ENCODE measurements around the gene TAF1D.
"Not testable (repeated sequence)": the region's sequence is repeated elsewhere in the genome, so short reads cannot be mapped to it uniquely, and the experiment has no call there.

Gene TAF1D

GRCh38 chr11:93745005-93745755 is 3.9 kb upstream of the TAF1D start:
- H2AFZ ChIP-seq (ENCODE audit: low read depth, low read length); H3K18ac ChIP-seq (ENCODE audit: low read depth in 1 of 2, low read length in 2 of 2); H3K79me1 ChIP-seq (replicated peaks; ENCODE audit: low read length, poor library complexity, severe bottlenecking); H4K91ac ChIP-seq (ENCODE audit: low read length); H4K8ac ChIP-seq (ENCODE audit: low read length); H2BK15ac ChIP-seq (ENCODE audit: low read depth, poor library complexity, severe bottlenecking); H2AK5ac ChIP-seq (ENCODE audit: low read length, severe bottlenecking); DNase-seq; H2BK12ac ChIP-seq (ENCODE audit: low read length in 2 of 2); H3K27me3 ChIP-seq (ENCODE audit: control insufficient read depth in 1 of 2, insufficient read depth in 1 of 2, low read length in 2 of 2); H2BK120ac ChIP-seq (ENCODE audit: low read depth, low read length); H3K14ac ChIP-seq (ENCODE audit: low read length in 2 of 2); H3K23ac ChIP-seq (ENCODE audit: low read length in 2 of 2); H3K4ac ChIP-seq (ENCODE audit: low read depth in 1 of 2, low read length in 2 of 2); H3K36me3 ChIP-seq (ENCODE audit: control insufficient read depth in 1 of 2, insufficient read depth in 2 of 2, low read depth in 1 of 2, low read length in 2 of 2); H2BK5ac ChIP-seq (ENCODE audit: low read depth, low read length, poor library complexity, severe bottlenecking); H3K9me3 ChIP-seq (ENCODE audit: control insufficient read depth, low read length): not testable (repeated sequence)
- peaks cover 10% of the 10 kb centered on the region for H3K4me1 ChIP-seq (ENCODE audit: control insufficient read depth, insufficient read depth, low read depth, low read length)
- peak overlapping the region; percentile 63 for H3K9ac ChIP-seq (ENCODE audit: low read length)
- peak overlapping the region in 1 of 2 experiments; percentile 43 for H3K4me3 ChIP-seq (ENCODE audit: insufficient read depth in 1 of 2, low read depth in 1 of 2, low read length in 2 of 2)
- 71% methylated on average over 11 of the region's 12 CpGs for WGBS
- H3K4me2 ChIP-seq (ENCODE audit: low read length, poor library complexity, severe bottlenecking): peak overlapping the region; percentile 50
- H3K27ac ChIP-seq (ENCODE audit: low read length, poor library complexity, severe bottlenecking): peak overlapping the region; percentile 78

DNA sequence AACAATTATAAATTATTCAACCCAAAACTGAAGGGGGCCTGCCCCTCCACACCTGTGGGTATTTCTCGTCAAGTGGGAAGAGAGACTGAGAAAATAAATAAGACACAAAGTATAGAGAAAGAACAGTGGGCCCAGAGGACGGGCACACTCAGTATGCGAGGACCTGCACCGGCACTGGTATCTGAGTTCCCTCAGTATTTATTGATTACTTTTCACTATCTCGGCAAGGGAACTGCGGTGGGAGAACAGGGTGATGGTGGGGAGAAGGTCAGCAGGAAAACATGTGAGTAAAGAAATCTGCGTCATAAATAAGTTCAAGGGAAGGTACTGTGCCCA is 3.3 kb upstream of the TAF1D start:
- peaks cover 9 to 12% of the 10 kb centered on the region in 2 experiments for H3K36me3 ChIP-seq (ENCODE audit: control insufficient read depth in 1 of 2, insufficient read depth in 2 of 2, low read depth in 1 of 2, low read length in 2 of 2)
- H4K8ac ChIP-seq (ENCODE audit: low read length): no peak overlapping the region
- no peak overlapping the region for H3K4ac ChIP-seq (ENCODE audit: low read depth in 1 of 2, low read length in 2 of 2)
- DNase-seq: no peak
- H2AK5ac ChIP-seq (ENCODE audit: low read length, severe bottlenecking): peak overlapping the region; percentile 3
- no peak overlapping the region for H3K4me2 ChIP-seq (ENCODE audit: low read length, poor library complexity, severe bottlenecking)
- H3K27ac ChIP-seq (ENCODE audit: low read length, poor library complexity, severe bottlenecking): peak overlapping the region; percentile 78
- no peaks in the 10 kb centered on the region for H3K27me3 ChIP-seq (ENCODE audit: control insufficient read depth in 1 of 2, insufficient read depth in 1 of 2, low read length in 2 of 2)
- H2BK12ac ChIP-seq (ENCODE audit: low read length in 2 of 2): no peak overlapping the region
- no peak overlapping the region for H4K91ac ChIP-seq (ENCODE audit: low read length)
- H2BK120ac ChIP-seq (ENCODE audit: low read depth, low read length): no peak overlapping the region
- 95% methylated on average over 7 of the region's 7 CpGs for WGBS
- peak overlapping the region; percentile 63 for H3K9ac ChIP-seq (ENCODE audit: low read length)
- no peak overlapping the region for H3K18ac ChIP-seq (ENCODE audit: low read depth in 1 of 2, low read length in 2 of 2)
- no peak overlapping the region for H3K23ac ChIP-seq (ENCODE audit: low read length in 2 of 2)
- H3K9me3 ChIP-seq (ENCODE audit: control insufficient read depth, low read length): no peaks in the 10 kb centered on the region
- peak overlapping the region in 1 of 2 experiments; percentile 43 for H3K4me3 ChIP-seq (ENCODE audit: insufficient read depth in 1 of 2, low read depth in 1 of 2, low read length in 2 of 2)
- peaks cover 10% of the 10 kb centered on the region for H3K4me1 ChIP-seq (ENCODE audit: control insufficient read depth, insufficient read depth, low read depth, low read length)
- H3K79me1 ChIP-seq (replicated peaks; ENCODE audit: low read length, poor library complexity, severe bottlenecking): peaks cover 8% of the 10 kb centered on the region
- H3K14ac ChIP-seq (ENCODE audit: low read length in 2 of 2): no peak overlapping the region
- no peak overlapping the region for H2BK5ac ChIP-seq (ENCODE audit: low read depth, low read length, poor library complexity, severe bottlenecking)
- no peak overlapping the region for H2BK15ac ChIP-seq (ENCODE audit: low read depth, poor library complexity, severe bottlenecking)
- no peak overlapping the region for H2AFZ ChIP-seq (ENCODE audit: low read depth, low read length)

GRCh38 chr11:93743291-93743690 is 2.0 kb upstream of the TAF1D start:
- Histone ChIP-seq H3K23ac (ENCODE audit: low read length in 2 of 2) (peak overlapping the region in 1 of 2 experiments; percentile 70), H3K4me2 (ENCODE audit: low read length, poor library complexity, severe bottlenecking) (no peak overlapping the region), H3K4me1 (ENCODE audit: control insufficient read depth, insufficient read depth, low read depth, low read length) (peaks cover 10% of the 10 kb centered on the region), H2BK5ac (ENCODE audit: low read depth, low read length, poor library complexity, severe bottlenecking) (peak overlapping the region; percentile 32), H3K14ac (ENCODE audit: low read length in 2 of 2) (no peak overlapping the region), H3K27ac (ENCODE audit: low read length, poor library complexity, severe bottlenecking) (no peak overlapping the region), H3K4ac (ENCODE audit: low read depth in 1 of 2, low read length in 2 of 2) (no peak overlapping the region), H4K91ac (ENCODE audit: low read length) (no peak overlapping the region), H2BK15ac (ENCODE audit: low read depth, poor library complexity, severe bottlenecking) (no peak overlapping the region), H2AK5ac (ENCODE audit: low read length, severe bottlenecking) (no peak overlapping the region), H3K9me3 (ENCODE audit: control insufficient read depth, low read length) (no peaks in the 10 kb centered on the region), H3K27me3 (ENCODE audit: control insufficient read depth in 1 of 2, insufficient read depth in 1 of 2, low read length in 2 of 2) (no peaks in the 10 kb centered on the region), H2BK120ac (ENCODE audit: low read depth, low read length) (no peak overlapping the region), H3K79me1 (replicated peaks; ENCODE audit: low read length, poor library complexity, severe bottlenecking) (peaks cover 8% of the 10 kb centered on the region), H3K36me3 (ENCODE audit: control insufficient read depth in 1 of 2, insufficient read depth in 2 of 2, low read depth in 1 of 2, low read length in 2 of 2) (peaks cover 9 to 25% of the 10 kb centered on the region in 2 experiments), H2AFZ (ENCODE audit: low read depth, low read length) (no peak overlapping the region), H4K8ac (ENCODE audit: low read length) (no peak overlapping the region), H3K4me3 (ENCODE audit: insufficient read depth in 1 of 2, low read depth in 1 of 2, low read length in 2 of 2) (no peak overlapping the region), H3K9ac (ENCODE audit: low read length) (no peak overlapping the region), H3K18ac (ENCODE audit: low read depth in 1 of 2, low read length in 2 of 2) (no peak overlapping the region), H2BK12ac (ENCODE audit: low read length in 2 of 2) (no peak overlapping the region)
- WGBS: 97% methylated on average over 23 of the region's 23 CpGs
- DNase-seq: no peak

DNA sequence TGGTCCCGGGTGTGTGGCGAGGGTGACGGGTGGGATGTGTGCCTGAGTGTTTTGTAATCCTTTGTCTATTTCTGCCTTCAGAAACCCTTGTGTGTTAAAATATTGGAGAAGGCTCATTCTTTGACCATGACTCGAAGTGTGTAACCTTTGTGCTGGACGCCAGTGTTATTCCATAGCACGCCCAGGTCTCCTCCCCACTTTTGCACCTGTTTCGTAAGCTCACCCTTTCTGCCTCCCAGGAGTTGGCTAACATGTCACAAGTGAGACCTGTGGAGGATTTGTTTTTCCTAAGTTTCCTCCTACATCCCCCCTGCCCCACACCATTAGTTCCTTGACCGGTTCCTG is 559 bp upstream of the TAF1D start:
- peak overlapping the region; percentile 53 for H2BK5ac ChIP-seq (ENCODE audit: low read depth, low read length, poor library complexity, severe bottlenecking)
- no peak overlapping the region for H2BK120ac ChIP-seq (ENCODE audit: low read depth, low read length)
- peak overlapping the region; percentile 94 for H2AFZ ChIP-seq (ENCODE audit: low read depth, low read length)
- H3K9ac ChIP-seq (ENCODE audit: low read length): peak overlapping the region; percentile 100
- peak overlapping the region; percentile 10 for H4K8ac ChIP-seq (ENCODE audit: low read length)
- peaks cover 8% of the 10 kb centered on the region for H3K79me1 ChIP-seq (replicated peaks; ENCODE audit: low read length, poor library complexity, severe bottlenecking)
- H3K18ac ChIP-seq (ENCODE audit: low read depth in 1 of 2, low read length in 2 of 2): peak overlapping the region in 1 of 2 experiments; percentile 79
- peak overlapping the region; percentile 97 to 99 for H3K4me3 ChIP-seq (ENCODE audit: insufficient read depth in 1 of 2, low read depth in 1 of 2, low read length in 2 of 2)
- H3K9me3 ChIP-seq (ENCODE audit: control insufficient read depth, low read length): no peaks in the 10 kb centered on the region
- H2BK12ac ChIP-seq (ENCODE audit: low read length in 2 of 2): peak overlapping the region in 1 of 2 experiments; percentile 32
- peak overlapping the region; percentile 70 for H3K4me2 ChIP-seq (ENCODE audit: low read length, poor library complexity, severe bottlenecking)
- H2AK5ac ChIP-seq (ENCODE audit: low read length, severe bottlenecking): no peak overlapping the region
- H3K4ac ChIP-seq (ENCODE audit: low read depth in 1 of 2, low read length in 2 of 2): peak overlapping the region in 1 of 2 experiments; percentile 74
- no peak overlapping the region for H2BK15ac ChIP-seq (ENCODE audit: low read depth, poor library complexity, severe bottlenecking)
- peak overlapping the region; percentile 86 for H3K27ac ChIP-seq (ENCODE audit: low read length, poor library complexity, severe bottlenecking)
- H3K23ac ChIP-seq (ENCODE audit: low read length in 2 of 2): no peak overlapping the region
- DNase-seq: peak; percentile 82
- H3K4me1 ChIP-seq (ENCODE audit: control insufficient read depth, insufficient read depth, low read depth, low read length): peaks cover 10% of the 10 kb centered on the region
- no peaks in the 10 kb centered on the region for H3K27me3 ChIP-seq (ENCODE audit: control insufficient read depth in 1 of 2, insufficient read depth in 1 of 2, low read length in 2 of 2)
- under 1% methylated on average over 7 of the region's 8 CpGs for WGBS
- no peak overlapping the region for H4K91ac ChIP-seq (ENCODE audit: low read length)
- H3K36me3 ChIP-seq (ENCODE audit: control insufficient read depth in 1 of 2, insufficient read depth in 2 of 2, low read depth in 1 of 2, low read length in 2 of 2): peaks cover 9 to 40% of the 10 kb centered on the region in 2 experiments
- no peak overlapping the region for H3K14ac ChIP-seq (ENCODE audit: low read length in 2 of 2)

Measured in mesenchymal stem cell (in vitro differentiated cells and primary cell).